GM12878 (cell line): ENCODE data around the gene RPAP3.

Source experiments
- IKZF1 ChIP-seq: fragments of 450-650 bp; conservative IDR thresholded peaks from 2 replicates; pipeline ENCODE4 v1.6.1; 2017; ENCODE audit warnings: antibody characterized with exemption, mild to moderate bottlenecking
- RELA ChIP-seq: fragments of 450-650 bp; IDR thresholded peaks from 2 replicates; pipeline ENCODE4 v1.8.0; 2014; ENCODE audit warnings: borderline replicate concordance; ENCODE audit not compliant: partially characterized antibody
- ZNF274 ChIP-seq: IDR thresholded peaks from one replicate; pipeline ENCODE4 v1.8.0; 2011; ENCODE audit not compliant: insufficient read length, insufficient read depth
- TF ChIP-seq, protein P1 (sequence below): IDR thresholded peaks from 2 replicates; pipeline ENCODE4 v1.6.1; 2012; ENCODE audit warnings: low read depth, low read length, improper control_type of control experiment
- TF ChIP-seq, protein P2 (sequence below), 3 experiments: IDR thresholded peaks in 2 of 3; conservative IDR thresholded peaks in 1 of 3; 2 replicates each; pipeline ENCODE4 v1.5.1; 2011; ENCODE audit warnings: low read depth in 3 of 3, low read length in 3 of 3, mild to moderate bottlenecking in 3 of 3, control low read depth in 2 of 3, moderate library complexity in 2 of 3, inconsistent platforms in 1 of 3, mixed read lengths in 1 of 3; ENCODE audit not compliant: control insufficient read depth in 2 of 3, insufficient read depth in 1 of 3; ENCODE audit errors: extremely low read depth in 1 of 3
- TF ChIP-seq, protein P3 (sequence below): IDR thresholded peaks from 2 replicates; pipeline ENCODE4 v1.6.1; 2011; ENCODE audit warnings: mild to moderate bottlenecking, low read depth, low read length, moderate library complexity; ENCODE audit not compliant: insufficient replicate concordance

GRCh38 chr12:47648056-47648579, 57.7 kb downstream of the RPAP3 start:
- TF ChIP-seq, protein P1, sequence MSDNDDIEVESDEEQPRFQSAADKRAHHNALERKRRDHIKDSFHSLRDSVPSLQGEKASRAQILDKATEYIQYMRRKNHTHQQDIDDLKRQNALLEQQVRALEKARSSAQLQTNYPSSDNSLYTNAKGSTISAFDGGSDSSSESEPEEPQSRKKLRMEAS = no peak
- TF ChIP-seq IKZF1 = no peak
- TF ChIP-seq, protein P2, sequence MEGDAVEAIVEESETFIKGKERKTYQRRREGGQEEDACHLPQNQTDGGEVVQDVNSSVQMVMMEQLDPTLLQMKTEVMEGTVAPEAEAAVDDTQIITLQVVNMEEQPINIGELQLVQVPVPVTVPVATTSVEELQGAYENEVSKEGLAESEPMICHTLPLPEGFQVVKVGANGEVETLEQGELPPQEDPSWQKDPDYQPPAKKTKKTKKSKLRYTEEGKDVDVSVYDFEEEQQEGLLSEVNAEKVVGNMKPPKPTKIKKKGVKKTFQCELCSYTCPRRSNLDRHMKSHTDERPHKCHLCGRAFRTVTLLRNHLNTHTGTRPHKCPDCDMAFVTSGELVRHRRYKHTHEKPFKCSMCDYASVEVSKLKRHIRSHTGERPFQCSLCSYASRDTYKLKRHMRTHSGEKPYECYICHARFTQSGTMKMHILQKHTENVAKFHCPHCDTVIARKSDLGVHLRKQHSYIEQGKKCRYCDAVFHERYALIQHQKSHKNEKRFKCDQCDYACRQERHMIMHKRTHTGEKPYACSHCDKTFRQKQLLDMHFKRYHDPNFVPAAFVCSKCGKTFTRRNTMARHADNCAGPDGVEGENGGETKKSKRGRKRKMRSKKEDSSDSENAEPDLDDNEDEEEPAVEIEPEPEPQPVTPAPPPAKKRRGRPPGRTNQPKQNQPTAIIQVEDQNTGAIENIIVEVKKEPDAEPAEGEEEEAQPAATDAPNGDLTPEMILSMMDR (IDR thresholded peaks at IDR 0.05 in 2 of 3, conservative IDR thresholded peaks at IDR 0.05 in 1 of 3; ENCODE audit: control insufficient read depth in 2 of 3, extremely low read depth in 1 of 3, insufficient read depth in 1 of 3, low read depth in 3 of 3, low read length in 3 of 3) = no peak
- TF ChIP-seq, protein P3, sequence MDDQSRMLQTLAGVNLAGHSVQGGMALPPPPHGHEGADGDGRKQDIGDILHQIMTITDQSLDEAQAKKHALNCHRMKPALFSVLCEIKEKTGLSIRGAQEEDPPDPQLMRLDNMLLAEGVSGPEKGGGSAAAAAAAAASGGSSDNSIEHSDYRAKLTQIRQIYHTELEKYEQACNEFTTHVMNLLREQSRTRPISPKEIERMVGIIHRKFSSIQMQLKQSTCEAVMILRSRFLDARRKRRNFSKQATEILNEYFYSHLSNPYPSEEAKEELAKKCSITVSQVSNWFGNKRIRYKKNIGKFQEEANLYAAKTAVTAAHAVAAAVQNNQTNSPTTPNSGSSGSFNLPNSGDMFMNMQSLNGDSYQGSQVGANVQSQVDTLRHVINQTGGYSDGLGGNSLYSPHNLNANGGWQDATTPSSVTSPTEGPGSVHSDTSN = no peak
- TF ChIP-seq ZNF274 = no peak
- no peak for TF ChIP-seq RELA
